Measurements from ENCODE around the gene RTBDN. TPM values are rescaled to one million over a fixed set of nuclear protein-coding genes. Genes with fewer than 3 reads are reported as not detected.

Gene RTBDN
- total RNA-seq, 1 donor from 2014 or later: not detected

GRCh38 chr19:12793290-12794195 is 40.8 kb downstream of the RTBDN start:
- DNase-seq (ENCODE audit: low spot score): peak; percentile 96

- no peak for DNase-seq (ENCODE audit: low spot score)
These were observed 41.5 kb downstream of the RTBDN start for GRCh38 chr19:12792853-12793289.

DNA sequence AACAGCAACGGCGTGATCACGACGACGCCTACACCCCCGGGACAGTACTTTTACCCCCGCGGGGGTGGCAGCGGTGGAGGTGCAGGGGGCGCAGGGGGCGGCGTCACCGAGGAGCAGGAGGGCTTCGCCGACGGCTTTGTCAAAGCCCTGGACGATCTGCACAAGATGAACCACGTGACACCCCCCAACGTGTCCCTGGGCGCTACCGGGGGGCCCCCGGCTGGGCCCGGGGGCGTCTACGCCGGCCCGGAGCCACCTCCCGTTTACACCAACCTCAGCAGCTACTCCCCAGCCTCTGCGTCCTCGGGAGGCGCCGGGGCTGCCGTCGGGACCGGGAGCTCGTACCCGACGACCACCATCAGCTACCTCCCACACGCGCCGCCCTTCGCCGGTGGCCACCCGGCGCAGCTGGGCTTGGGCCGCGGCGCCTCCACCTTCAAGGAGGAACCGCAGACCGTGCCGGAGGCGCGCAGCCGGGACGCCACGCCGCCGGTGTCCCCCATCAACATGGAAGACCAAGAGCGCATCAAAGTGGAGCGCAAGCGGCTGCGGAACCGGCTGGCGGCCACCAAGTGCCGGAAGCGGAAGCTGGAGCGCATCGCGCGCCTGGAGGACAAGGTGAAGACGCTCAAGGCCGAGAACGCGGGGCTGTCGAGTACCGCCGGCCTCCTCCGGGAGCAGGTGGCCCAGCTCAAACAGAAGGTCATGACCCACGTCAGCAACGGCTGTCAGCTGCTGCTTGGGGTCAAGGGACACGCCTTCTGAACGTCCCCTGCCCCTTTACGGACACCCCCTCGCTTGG is 42.1 kb downstream of the RTBDN start:
- peak; percentile 65 for DNase-seq (ENCODE audit: low spot score)

- DNase-seq (ENCODE audit: low spot score): peak; percentile 97
These were observed 42.9 kb downstream of the RTBDN start, which contains the start of gene JUNB for GRCh38 chr19:12791345-12792050. Gene JUNB (plus strand): TSS chr19:12791486. CDS start chr19:12791772, 286 bp downstream.

DNA sequence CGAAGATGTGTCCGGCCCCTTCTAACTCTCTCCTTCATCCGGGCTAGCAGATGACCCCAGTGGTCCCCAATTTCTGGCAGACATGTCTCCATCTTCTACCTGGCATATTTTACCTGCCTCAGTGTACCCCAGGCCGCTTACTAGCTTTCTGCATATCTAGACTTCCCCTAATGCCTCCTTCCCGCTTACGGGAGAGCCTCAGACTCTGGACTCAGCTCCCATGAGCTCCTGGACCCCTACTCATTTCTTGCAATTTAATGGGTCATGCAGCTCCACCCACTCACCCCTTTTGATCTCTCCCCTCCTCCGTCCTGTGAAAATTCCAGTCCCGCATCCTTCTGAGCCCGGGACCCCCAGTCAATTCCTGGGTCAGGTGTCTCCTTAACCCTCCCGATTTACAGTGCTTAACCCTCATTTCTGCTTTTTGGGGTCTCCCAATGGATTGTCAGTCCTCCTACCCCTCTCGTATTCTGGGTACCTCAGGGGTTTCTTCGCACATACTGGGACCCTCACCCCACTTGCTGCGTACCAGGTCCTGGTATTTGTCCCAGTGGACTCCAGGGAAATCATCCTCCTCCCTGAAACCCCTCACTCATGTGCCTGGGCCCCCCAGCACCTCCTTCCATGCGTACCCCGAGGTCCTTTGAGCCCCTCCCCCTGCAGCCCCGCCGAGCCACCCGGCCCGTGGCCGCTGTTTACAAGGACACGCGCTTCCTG is 43.6 kb downstream of the RTBDN start:
- no peak for DNase-seq (ENCODE audit: low spot score)

- peak; percentile 99 for DNase-seq (ENCODE audit: low spot score)
These were observed 44.3 kb downstream of the RTBDN start for GRCh38 chr19:12789904-12790619.

GRCh38 chr19:12789098-12789903 is 45.1 kb downstream of the RTBDN start:
- DNase-seq (ENCODE audit: low spot score): peak; percentile 92

DNA sequence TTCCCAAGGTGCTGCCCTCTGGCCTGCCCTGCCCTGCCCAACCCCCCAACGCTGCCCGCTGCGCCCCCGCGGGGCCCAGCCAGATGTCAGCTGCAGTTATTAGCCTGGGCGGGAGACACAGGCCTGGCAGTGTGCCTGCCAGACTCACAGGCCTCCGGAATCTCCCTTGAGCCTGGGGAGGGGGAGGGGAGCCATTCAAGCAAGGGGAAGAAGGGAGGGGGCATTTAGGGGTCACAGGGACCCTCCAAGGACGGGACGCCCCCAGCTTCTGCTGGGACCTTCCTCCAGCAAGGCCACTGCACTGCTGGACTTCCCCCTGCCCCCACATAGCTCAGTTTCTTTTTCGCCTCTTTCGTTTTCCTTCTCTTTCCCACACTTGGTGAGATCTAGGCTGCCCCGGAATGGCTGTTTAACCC is 45.7 kb downstream of the RTBDN start:
- DNase-seq (ENCODE audit: low spot score): peak; percentile 97

DNA sequence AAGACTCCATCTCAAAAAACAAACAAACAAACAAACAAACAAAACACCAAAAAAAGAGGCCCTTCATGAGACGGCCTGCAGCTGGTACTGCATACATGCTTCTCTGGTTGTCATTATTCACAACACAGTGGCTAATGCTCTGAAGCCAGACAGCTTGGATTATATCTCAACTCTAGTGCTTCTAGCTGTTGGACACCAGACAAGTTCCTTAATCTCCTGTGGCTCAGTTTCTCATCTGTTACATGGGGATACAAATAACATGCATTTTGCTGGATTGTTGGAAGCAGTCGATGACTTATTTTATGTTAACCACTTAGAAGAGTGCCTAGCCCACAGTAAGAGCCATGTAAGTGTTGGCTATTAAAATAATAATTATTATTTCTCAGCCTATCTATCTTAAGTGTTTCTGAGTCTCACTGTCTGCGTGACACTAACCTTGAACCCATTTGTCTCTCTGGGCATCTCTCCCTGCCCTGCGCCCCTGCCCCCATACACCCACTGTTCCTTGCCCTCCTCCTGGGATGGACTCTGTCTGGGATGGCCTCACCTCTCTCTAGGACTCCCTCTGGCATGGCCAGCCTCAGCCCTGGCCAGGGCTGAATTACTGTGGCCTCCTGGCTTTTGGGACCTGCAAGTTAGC is 46.2 kb downstream of the RTBDN start:
- DNase-seq (ENCODE audit: low spot score): peak; percentile 96

- DNase-seq (ENCODE audit: low spot score): no peak
These were observed 46.9 kb downstream of the RTBDN start for GRCh38 chr19:12787458-12787857.

GRCh38 chr19:12786952-12787351 is 47.4 kb downstream of the RTBDN start:
- DNase-seq (ENCODE audit: low spot score): peak; percentile 23

GRCh38 chr19:12786141-12786870 is 48.1 kb downstream of the RTBDN start:
- DNase-seq (ENCODE audit: low spot score): peak; percentile 79

DNA sequence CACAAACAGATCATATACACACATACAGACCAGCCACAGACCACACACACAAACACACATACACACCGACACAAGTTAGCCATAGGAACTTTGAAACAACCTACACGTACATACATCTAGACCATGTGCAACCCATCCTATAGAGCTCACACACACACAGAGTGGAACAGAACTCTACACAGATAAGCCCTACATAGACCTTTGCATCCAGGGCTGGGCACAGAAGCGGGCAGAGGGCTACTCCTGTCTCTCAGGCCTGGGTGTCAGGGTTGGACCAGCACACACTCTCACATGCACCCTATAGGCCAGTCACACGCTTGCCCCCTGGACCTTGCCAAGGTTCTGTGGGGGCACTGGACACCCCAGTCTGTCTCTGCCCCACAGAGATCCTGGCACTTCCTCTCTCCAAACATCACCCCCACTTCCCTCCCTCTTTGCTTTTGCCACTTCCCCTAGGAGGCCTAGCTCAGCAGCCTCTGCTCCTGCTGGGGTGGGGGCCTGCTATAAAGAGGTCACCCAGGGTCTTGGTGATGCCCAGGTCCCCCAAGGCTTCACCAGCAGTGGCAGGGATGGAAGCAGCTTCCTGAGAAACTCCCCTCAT is 48.8 kb downstream of the RTBDN start:
- DNase-seq (ENCODE audit: low spot score): peak; percentile 51

GRCh38 chr19:12784871-12785430 is 49.4 kb downstream of the RTBDN start:
- DNase-seq (ENCODE audit: low spot score): peak; percentile 49

GRCh38 chr19:12784394-12784870 is 49.9 kb downstream of the RTBDN start:
- DNase-seq (ENCODE audit: low spot score): peak; percentile 45

- DNase-seq (ENCODE audit: low spot score): peak; percentile 39
These were observed 50.5 kb downstream of the RTBDN start for GRCh38 chr19:12783849-12784393.

DNA sequence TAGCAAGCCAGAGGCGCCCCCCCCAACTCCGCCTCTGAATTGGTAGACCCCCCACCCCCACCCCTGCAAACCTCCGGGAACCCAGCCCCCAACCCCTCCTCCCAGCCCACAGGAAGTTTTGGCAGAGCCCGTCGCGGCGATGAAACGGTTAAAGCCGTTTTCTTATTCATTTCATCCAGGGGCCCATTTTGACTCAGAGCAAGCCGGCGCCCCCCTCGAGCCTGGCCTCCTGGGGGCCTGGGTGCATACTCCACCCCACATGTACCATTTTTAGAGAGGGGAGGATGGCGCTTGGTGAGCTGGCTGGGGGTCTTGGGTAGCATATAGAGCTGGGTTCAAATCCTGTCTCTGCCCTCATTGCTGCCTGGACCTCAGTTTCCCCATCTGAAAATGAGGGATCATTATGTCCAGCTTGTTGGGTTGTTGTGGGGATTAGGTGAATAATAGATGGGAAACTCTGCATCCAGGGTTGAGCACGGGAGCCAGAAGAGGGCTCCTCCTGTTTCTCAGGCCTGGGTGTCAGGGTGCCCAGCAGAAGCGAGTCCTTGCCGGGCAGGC is 51.0 kb downstream of the RTBDN start:
- DNase-seq (ENCODE audit: low spot score): peak; percentile 61

Data from umbilical cord (tissue), 2 donors.